HEK293 (cell line): ENCODE measurements around the gene CD81.

Experiments used
- AEBP2 ChIP-seq: fragments of 450-650 bp; formaldehyde crosslinking; IDR thresholded peaks from 2 replicates; pipeline ENCODE4 v1.5.1; 2016; ENCODE audit warnings: missing biosample characterization, missing genetic modification characterization, borderline replicate concordance
- SP2 ChIP-seq: fragments of 450-650 bp; formaldehyde crosslinking; IDR thresholded peaks from 2 replicates; pipeline ENCODE4 v1.5.1; 2016; ENCODE audit warnings: missing biosample characterization, missing genetic modification characterization
- ZNF138 ChIP-seq: fragments of 450-650 bp; formaldehyde crosslinking; IDR thresholded peaks from 2 replicates; pipeline ENCODE4 v1.5.1; 2016; ENCODE audit warnings: missing biosample characterization, missing genetic modification characterization, borderline replicate concordance
- TF ChIP-seq, protein P1 (sequence below): fragments of 450-650 bp; formaldehyde crosslinking; IDR thresholded peaks from 2 replicates; pipeline ENCODE4 v1.5.1; 2016; ENCODE audit warnings: missing biosample characterization, missing genetic modification characterization
- TF ChIP-seq, protein P2 (sequence below): fragments of 450-650 bp; formaldehyde crosslinking; IDR thresholded peaks from 2 replicates; pipeline ENCODE4 v1.5.1; 2016; ENCODE audit warnings: missing biosample characterization, missing genetic modification characterization
- TF ChIP-seq, protein P3 (sequence below): fragments of 450-650 bp; formaldehyde crosslinking; IDR thresholded peaks from 2 replicates; pipeline ENCODE4 v1.5.1; 2016; ENCODE audit warnings: missing biosample characterization, missing genetic modification characterization, low read depth
- TF ChIP-seq, protein P4 (sequence below): fragments of 450-650 bp; formaldehyde crosslinking; IDR thresholded peaks from 2 replicates; pipeline ENCODE4 v1.5.1; 2016; ENCODE audit warnings: missing biosample characterization, missing genetic modification characterization

DNA sequence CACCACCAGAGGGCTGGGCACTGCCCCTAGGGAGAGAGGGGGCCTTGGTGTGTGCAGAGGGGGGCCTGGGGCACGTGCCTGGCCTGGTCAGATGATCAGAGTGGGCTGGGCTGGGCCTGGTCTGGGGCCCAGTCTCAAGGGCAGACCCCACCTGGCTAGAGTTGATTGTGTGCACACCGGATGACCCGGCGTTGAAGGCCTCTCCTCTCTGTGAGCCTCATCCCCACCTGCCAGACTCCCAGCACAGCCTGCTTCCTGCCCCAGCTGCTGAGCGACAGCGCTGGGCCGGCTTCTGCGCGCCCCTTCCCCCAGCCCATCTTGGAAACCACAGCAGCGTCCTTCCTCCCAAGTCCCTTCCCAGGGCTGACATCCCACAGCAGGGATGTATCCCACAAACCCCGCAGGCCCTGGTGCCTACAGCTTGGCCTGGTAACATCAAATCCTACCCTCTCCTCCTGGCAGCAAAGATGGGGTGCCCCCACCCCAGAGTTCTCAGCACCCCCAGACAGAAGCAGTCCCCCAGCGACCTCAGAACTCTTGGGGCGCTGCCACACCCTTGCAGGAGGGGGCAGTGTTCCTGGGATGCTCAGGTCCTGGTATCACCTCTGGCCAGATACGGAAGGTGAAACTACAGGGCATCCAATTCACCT is 12.4 kb downstream of the CD81 start:
- no peak for TF ChIP-seq ZNF138 (tag by site-specific recombination)
- TF ChIP-seq, protein P1, sequence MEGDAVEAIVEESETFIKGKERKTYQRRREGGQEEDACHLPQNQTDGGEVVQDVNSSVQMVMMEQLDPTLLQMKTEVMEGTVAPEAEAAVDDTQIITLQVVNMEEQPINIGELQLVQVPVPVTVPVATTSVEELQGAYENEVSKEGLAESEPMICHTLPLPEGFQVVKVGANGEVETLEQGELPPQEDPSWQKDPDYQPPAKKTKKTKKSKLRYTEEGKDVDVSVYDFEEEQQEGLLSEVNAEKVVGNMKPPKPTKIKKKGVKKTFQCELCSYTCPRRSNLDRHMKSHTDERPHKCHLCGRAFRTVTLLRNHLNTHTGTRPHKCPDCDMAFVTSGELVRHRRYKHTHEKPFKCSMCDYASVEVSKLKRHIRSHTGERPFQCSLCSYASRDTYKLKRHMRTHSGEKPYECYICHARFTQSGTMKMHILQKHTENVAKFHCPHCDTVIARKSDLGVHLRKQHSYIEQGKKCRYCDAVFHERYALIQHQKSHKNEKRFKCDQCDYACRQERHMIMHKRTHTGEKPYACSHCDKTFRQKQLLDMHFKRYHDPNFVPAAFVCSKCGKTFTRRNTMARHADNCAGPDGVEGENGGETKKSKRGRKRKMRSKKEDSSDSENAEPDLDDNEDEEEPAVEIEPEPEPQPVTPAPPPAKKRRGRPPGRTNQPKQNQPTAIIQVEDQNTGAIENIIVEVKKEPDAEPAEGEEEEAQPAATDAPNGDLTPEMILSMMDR (tag by site-specific recombination) = no peak
- TF ChIP-seq, protein P2, sequence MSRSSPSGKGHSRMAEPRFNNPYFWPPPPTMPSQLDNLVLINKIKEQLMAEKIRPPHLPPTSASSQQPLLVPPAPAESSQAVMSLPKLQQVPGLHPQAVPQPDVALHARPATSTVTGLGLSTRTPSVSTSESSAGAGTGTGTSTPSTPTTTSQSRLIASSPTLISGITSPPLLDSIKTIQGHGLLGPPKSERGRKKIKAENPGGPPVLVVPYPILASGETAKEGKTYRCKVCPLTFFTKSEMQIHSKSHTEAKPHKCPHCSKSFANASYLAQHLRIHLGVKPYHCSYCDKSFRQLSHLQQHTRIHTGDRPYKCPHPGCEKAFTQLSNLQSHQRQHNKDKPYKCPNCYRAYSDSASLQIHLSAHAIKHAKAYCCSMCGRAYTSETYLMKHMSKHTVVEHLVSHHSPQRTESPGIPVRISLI = no peak
- TF ChIP-seq, protein P3, sequence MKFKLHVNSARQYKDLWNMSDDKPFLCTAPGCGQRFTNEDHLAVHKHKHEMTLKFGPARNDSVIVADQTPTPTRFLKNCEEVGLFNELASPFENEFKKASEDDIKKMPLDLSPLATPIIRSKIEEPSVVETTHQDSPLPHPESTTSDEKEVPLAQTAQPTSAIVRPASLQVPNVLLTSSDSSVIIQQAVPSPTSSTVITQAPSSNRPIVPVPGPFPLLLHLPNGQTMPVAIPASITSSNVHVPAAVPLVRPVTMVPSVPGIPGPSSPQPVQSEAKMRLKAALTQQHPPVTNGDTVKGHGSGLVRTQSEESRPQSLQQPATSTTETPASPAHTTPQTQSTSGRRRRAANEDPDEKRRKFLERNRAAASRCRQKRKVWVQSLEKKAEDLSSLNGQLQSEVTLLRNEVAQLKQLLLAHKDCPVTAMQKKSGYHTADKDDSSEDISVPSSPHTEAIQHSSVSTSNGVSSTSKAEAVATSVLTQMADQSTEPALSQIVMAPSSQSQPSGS (tag by site-specific recombination) = no peak
- no peak for TF ChIP-seq SP2 (tag by site-specific recombination)
- TF ChIP-seq, protein P4, sequence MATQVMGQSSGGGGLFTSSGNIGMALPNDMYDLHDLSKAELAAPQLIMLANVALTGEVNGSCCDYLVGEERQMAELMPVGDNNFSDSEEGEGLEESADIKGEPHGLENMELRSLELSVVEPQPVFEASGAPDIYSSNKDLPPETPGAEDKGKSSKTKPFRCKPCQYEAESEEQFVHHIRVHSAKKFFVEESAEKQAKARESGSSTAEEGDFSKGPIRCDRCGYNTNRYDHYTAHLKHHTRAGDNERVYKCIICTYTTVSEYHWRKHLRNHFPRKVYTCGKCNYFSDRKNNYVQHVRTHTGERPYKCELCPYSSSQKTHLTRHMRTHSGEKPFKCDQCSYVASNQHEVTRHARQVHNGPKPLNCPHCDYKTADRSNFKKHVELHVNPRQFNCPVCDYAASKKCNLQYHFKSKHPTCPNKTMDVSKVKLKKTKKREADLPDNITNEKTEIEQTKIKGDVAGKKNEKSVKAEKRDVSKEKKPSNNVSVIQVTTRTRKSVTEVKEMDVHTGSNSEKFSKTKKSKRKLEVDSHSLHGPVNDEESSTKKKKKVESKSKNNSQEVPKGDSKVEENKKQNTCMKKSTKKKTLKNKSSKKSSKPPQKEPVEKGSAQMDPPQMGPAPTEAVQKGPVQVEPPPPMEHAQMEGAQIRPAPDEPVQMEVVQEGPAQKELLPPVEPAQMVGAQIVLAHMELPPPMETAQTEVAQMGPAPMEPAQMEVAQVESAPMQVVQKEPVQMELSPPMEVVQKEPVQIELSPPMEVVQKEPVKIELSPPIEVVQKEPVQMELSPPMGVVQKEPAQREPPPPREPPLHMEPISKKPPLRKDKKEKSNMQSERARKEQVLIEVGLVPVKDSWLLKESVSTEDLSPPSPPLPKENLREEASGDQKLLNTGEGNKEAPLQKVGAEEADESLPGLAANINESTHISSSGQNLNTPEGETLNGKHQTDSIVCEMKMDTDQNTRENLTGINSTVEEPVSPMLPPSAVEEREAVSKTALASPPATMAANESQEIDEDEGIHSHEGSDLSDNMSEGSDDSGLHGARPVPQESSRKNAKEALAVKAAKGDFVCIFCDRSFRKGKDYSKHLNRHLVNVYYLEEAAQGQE (tag by site-specific recombination) = no peak
- no peak for TF ChIP-seq AEBP2 (tag by site-specific recombination)
